MM.1S (cell line): ENCODE results near the gene PPP1R1C.

ENCODE experiments used
- DNase-seq: peaks from one replicate; pipeline ENCODE4 v3.0.0-alpha.2; 2015
- H2AFZ ChIP-seq: fragments of 300-600 bp; sonication (generic); 2 replicates; pipeline ENCODE4 v1.6.0; 2016; ENCODE audit warnings: antibody characterized with exemption, low read length
- H3F3A ChIP-seq: fragments of 300-600 bp; sonication (generic); 2 replicates; pipeline ENCODE4 v1.6.1; 2016; ENCODE audit warnings: mild to moderate bottlenecking, antibody characterized with exemption, low read length, moderate library complexity, mixed read lengths; ENCODE audit not compliant: insufficient read depth
- H3K27ac ChIP-seq: fragments of 300-600 bp; sonication (generic); 2 replicates; pipeline ENCODE4 v1.5.1; 2016; ENCODE audit warnings: mild to moderate bottlenecking, low read length
- H3K27me3 ChIP-seq: fragments of 300-600 bp; sonication (generic); replicated peaks from 2 replicates; pipeline ENCODE4 v1.6.0; 2016; ENCODE audit warnings: low read length; ENCODE audit not compliant: insufficient read depth
- H3K36me3 ChIP-seq: fragments of 300-600 bp; sonication (generic); replicated peaks from 2 replicates; pipeline ENCODE4 v1.6.1; 2016; ENCODE audit warnings: mild to moderate bottlenecking, low read length, mixed read lengths; ENCODE audit not compliant: insufficient read depth
- H3K4me1 ChIP-seq: fragments of 300-600 bp; sonication (generic); 2 replicates; pipeline ENCODE4 v1.6.1; 2016; ENCODE audit warnings: low read length, mixed read lengths
- H3K4me2 ChIP-seq: fragments of 300-600 bp; sonication (generic); 2 replicates; pipeline ENCODE4 v1.6.0; 2016; ENCODE audit warnings: low read depth, low read length
- H3K4me3 ChIP-seq: fragments of 300-600 bp; sonication (generic); 2 replicates; pipeline ENCODE4 v1.5.1; 2016; ENCODE audit warnings: low read length, mixed read lengths
- H3K79me2 ChIP-seq: fragments of 300-600 bp; sonication (generic); 2 replicates; pipeline ENCODE4 v1.6.1; 2016; ENCODE audit warnings: mixed run types, low read length, mixed read lengths
- H3K9ac ChIP-seq: fragments of 300-600 bp; sonication (generic); 2 replicates; pipeline ENCODE4 v1.6.1; 2016; ENCODE audit warnings: low read length, mixed read lengths
- H3K9me2 ChIP-seq: fragments of 300-600 bp; sonication (generic); replicated peaks from 2 replicates; pipeline ENCODE4 v1.6.1; 2016; ENCODE audit warnings: mild to moderate bottlenecking, low read length, mixed read lengths; ENCODE audit not compliant: insufficient read depth
- H3K9me3 ChIP-seq: fragments of 300-600 bp; sonication (generic); replicated peaks from 2 replicates; pipeline ENCODE4 v1.6.1; 2016; ENCODE audit warnings: mild to moderate bottlenecking, low read length, mixed read lengths; ENCODE audit not compliant: insufficient read depth
- H4K20me1 ChIP-seq: fragments of 300-600 bp; sonication (generic); 2 replicates; pipeline ENCODE4 v1.6.1; 2016; ENCODE audit warnings: mild to moderate bottlenecking, low read length, moderate library complexity, mixed read lengths; ENCODE audit not compliant: insufficient read depth
- EZH2 ChIP-seq: fragments of 300-600 bp; sonication (generic); optimal IDR thresholded peaks from 2 replicates; pipeline ENCODE3; 2017; ENCODE audit warnings: low read depth, mild to moderate bottlenecking, antibody characterized with exemption, low read length, mixed read lengths
- EZH2phosphoT487 ChIP-seq: fragments of 300-600 bp; sonication (generic); IDR thresholded peaks from 2 replicates; pipeline ENCODE4 v1.6.1; 2018; ENCODE audit warnings: antibody characterized with exemption, low read length
- TF ChIP-seq, protein P1 (sequence below): fragments of 300-600 bp; sonication (generic); IDR thresholded peaks from 2 replicates; pipeline ENCODE4 v1.5.1; 2016; ENCODE audit warnings: antibody characterized with exemption, low read length, mixed read lengths

The PPP1R1C gene

DNA sequence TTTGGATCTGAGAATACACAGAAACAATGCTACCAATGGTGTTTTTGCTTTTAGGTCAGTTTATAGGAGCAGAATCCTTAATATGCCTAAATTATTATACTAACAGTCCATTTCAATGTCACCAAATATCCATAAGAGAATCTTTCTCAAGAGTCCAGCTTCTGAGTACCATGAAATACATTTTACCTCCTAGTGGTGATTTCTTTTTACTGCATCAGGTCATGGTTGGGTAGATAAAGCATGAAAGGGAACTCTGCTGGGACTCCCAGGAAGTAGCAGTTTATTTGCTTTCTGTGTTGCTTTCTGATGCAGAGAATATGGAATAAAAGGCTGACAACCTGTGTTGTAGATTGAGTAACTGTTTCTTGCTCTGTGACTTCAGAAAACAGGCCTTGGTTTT lies 115.6 kb downstream of the PPP1R1C start:
- no peak overlapping the region for H3K27ac ChIP-seq
- peak; percentile 9 for DNase-seq
- no peak overlapping the region for H2AFZ ChIP-seq
- no peaks in the 10 kb centered on the region for H3K9me2 ChIP-seq
- H3K4me3 ChIP-seq = no peak overlapping the region
- TF ChIP-seq EZH2 (no peak), EZH2phosphoT487 (no peak)
- TF ChIP-seq, protein P1, sequence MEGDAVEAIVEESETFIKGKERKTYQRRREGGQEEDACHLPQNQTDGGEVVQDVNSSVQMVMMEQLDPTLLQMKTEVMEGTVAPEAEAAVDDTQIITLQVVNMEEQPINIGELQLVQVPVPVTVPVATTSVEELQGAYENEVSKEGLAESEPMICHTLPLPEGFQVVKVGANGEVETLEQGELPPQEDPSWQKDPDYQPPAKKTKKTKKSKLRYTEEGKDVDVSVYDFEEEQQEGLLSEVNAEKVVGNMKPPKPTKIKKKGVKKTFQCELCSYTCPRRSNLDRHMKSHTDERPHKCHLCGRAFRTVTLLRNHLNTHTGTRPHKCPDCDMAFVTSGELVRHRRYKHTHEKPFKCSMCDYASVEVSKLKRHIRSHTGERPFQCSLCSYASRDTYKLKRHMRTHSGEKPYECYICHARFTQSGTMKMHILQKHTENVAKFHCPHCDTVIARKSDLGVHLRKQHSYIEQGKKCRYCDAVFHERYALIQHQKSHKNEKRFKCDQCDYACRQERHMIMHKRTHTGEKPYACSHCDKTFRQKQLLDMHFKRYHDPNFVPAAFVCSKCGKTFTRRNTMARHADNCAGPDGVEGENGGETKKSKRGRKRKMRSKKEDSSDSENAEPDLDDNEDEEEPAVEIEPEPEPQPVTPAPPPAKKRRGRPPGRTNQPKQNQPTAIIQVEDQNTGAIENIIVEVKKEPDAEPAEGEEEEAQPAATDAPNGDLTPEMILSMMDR = peak; percentile 33
- H3K36me3 ChIP-seq = no peaks in the 10 kb centered on the region
- H3K79me2 ChIP-seq = no peaks in the 10 kb centered on the region
- H3F3A ChIP-seq = no peaks in the 10 kb centered on the region
- H3K27me3 ChIP-seq = no peaks in the 10 kb centered on the region
- H3K9me3 ChIP-seq = no peaks in the 10 kb centered on the region
- H3K4me2 ChIP-seq = no peak overlapping the region
- no peaks in the 10 kb centered on the region for H3K4me1 ChIP-seq
- H3K9ac ChIP-seq = no peak overlapping the region
- H4K20me1 ChIP-seq = no peaks in the 10 kb centered on the region

- H3K79me2 ChIP-seq = no peaks in the 10 kb centered on the region
- no peaks in the 10 kb centered on the region for H3K9me3 ChIP-seq
- H3K9me2 ChIP-seq = no peaks in the 10 kb centered on the region
- H2AFZ ChIP-seq = no peak overlapping the region
- H3K4me2 ChIP-seq = no peak overlapping the region
- no peak overlapping the region for H3K4me3 ChIP-seq
- no peaks in the 10 kb centered on the region for H3K27me3 ChIP-seq
- no peaks in the 10 kb centered on the region for H4K20me1 ChIP-seq
- H3F3A ChIP-seq = no peaks in the 10 kb centered on the region
- H3K36me3 ChIP-seq = no peaks in the 10 kb centered on the region
- no peak for DNase-seq
- no peak for TF ChIP-seq EZH2phosphoT487
- TF ChIP-seq, protein P1 = no peak
- no peak for TF ChIP-seq EZH2
- no peak overlapping the region for H3K9ac ChIP-seq
- no peaks in the 10 kb centered on the region for H3K4me1 ChIP-seq
- H3K27ac ChIP-seq = no peak overlapping the region
Observed at GRCh38 chr2:182103526-182103925, 117.9 kb downstream of the PPP1R1C start.

DNA sequence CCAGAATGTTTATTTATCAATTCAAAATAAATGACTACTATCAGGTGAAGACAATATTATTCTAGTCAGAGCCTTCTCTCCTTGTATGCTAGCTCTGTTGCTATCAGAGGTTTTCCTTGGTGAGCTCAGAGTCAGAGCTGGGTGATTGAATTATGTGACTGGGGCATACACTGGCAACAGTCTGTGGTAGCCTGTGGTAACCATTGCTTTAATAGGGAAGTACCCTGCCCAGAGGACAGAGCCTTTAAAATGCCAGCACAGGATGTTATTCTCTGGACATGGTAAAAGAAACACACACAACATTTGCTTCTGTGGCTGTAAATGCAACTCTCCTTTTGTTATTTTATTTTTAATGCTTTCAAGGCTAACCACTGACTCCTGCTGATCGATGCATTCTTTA lies 124.7 kb downstream of the PPP1R1C start:
- Histone ChIP-seq H3K36me3 (no peaks in the 10 kb centered on the region), H3F3A (no peaks in the 10 kb centered on the region), H3K9me3 (no peaks in the 10 kb centered on the region), H3K4me1 (no peaks in the 10 kb centered on the region), H3K27ac (no peak overlapping the region), H3K4me3 (no peak overlapping the region), H3K27me3 (no peaks in the 10 kb centered on the region), H4K20me1 (no peaks in the 10 kb centered on the region), H2AFZ (no peak overlapping the region), H3K9me2 (no peaks in the 10 kb centered on the region), H3K4me2 (no peak overlapping the region), H3K79me2 (no peaks in the 10 kb centered on the region), H3K9ac (no peak overlapping the region)
- TF ChIP-seq EZH2phosphoT487 = no peak
- DNase-seq = no peak

DNA sequence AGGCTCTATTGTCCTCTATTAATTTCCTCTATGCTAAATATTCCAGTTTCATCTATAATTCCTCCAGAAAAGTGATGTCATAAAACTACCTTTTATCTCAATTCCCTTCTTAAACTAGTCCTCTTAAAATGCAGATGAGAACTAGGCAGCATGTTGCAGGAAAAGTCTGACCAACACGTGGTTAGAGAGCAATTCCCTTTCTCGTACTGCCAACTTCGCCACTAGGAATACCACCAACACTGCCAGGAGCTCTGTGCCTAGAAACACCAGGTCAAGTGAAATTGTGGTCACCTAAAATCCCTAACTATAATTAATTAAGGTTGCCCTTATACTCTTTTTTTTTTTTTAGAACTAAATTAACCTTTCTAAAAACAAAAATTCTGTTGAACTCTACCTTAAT lies 127.7 kb downstream of the PPP1R1C start:
- Histone ChIP-seq H2AFZ (no peak overlapping the region), H3K9me3 (no peaks in the 10 kb centered on the region), H3K27ac (no peak overlapping the region), H3K9me2 (no peaks in the 10 kb centered on the region), H3K9ac (no peak overlapping the region), H4K20me1 (no peaks in the 10 kb centered on the region), H3K27me3 (no peaks in the 10 kb centered on the region), H3K4me2 (no peak overlapping the region), H3K4me1 (no peaks in the 10 kb centered on the region), H3K36me3 (no peaks in the 10 kb centered on the region), H3K79me2 (no peaks in the 10 kb centered on the region), H3F3A (no peaks in the 10 kb centered on the region), H3K4me3 (no peak overlapping the region)
- no peak for DNase-seq
- TF ChIP-seq, protein P1 = no peak
- TF ChIP-seq EZH2 (no peak), EZH2phosphoT487 (no peak)
